Nucleus accumbens (tissue), 56 donors: ENCODE data around the gene SMG5.
"Not testable (repeated sequence)": the region's sequence is repeated elsewhere in the genome, so short reads cannot be mapped to it uniquely, and the experiment has no call there.

Source experiments
- DNase-seq, 56 donors: peaks; one replicate each; lab custom pipeline; 2025; lab: John Stamatoyannopoulos, UW

Gene SMG5, protein sequence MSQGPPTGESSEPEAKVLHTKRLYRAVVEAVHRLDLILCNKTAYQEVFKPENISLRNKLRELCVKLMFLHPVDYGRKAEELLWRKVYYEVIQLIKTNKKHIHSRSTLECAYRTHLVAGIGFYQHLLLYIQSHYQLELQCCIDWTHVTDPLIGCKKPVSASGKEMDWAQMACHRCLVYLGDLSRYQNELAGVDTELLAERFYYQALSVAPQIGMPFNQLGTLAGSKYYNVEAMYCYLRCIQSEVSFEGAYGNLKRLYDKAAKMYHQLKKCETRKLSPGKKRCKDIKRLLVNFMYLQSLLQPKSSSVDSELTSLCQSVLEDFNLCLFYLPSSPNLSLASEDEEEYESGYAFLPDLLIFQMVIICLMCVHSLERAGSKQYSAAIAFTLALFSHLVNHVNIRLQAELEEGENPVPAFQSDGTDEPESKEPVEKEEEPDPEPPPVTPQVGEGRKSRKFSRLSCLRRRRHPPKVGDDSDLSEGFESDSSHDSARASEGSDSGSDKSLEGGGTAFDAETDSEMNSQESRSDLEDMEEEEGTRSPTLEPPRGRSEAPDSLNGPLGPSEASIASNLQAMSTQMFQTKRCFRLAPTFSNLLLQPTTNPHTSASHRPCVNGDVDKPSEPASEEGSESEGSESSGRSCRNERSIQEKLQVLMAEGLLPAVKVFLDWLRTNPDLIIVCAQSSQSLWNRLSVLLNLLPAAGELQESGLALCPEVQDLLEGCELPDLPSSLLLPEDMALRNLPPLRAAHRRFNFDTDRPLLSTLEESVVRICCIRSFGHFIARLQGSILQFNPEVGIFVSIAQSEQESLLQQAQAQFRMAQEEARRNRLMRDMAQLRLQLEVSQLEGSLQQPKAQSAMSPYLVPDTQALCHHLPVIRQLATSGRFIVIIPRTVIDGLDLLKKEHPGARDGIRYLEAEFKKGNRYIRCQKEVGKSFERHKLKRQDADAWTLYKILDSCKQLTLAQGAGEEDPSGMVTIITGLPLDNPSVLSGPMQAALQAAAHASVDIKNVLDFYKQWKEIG

DNA sequence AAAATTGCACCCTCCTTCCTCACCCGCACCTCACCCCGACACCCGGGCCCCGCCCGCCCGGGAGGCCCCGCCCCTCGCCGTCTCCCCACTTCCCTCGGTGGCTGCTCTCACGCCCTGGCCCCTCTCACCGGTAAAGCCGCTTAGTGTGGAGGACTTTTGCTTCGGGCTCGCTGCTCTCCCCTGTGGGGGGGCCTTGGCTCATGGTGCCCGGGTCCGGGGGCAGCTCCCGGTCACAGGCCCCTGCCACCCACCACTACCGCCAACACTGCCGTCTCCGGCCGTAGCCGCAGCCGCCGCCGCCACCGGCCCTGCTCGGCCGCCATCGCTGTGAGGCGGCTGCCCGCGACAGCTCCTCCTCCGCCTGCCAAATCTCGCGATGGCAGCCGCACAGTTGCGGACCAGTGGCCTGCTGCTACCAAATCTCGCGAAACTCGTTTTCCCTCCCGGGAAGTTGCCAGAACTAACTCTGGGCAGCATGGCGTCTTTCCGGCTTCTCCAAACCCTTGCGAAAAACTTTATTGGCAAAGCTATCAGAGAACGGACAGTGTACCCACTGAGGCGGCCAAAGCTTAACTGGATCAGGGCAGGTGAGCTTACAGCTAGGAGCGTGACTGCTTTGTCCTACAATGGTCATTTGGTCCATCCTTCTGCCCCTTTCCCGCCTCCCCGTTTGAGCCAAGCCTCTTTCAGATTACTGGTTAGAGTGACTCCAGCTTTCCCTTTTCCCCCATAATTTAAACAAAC, at the start of gene SMG5:
TSS of gene SMG5 (minus strand) at position 347 of the 744 bp plus-strand sequence. CDS start at position 202, 145 bp downstream.
- DNase-seq, result peak; percentile 70 to 97 (median 90)

DNA sequence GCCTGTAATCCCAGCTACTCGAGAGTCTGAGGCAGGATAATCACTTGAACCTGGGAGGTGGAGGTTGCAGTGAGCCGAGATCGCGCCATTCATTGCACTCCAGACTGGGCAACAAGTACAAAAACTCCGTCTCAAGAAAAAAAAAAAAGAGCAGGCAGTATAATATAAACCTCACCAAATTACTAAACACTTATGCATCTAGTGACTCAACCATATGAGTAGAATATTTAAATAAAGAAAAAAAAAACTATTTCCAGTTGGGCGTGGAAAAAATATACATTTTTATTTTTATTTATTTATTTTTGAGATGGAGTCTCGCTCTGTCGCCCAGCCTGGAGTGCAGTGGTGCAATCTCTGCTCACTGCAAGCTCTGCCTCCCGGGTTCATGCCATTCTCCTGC, 40.6 kb upstream of the SMG5 start:
- DNase-seq, result not testable (repeated sequence)

DNA sequence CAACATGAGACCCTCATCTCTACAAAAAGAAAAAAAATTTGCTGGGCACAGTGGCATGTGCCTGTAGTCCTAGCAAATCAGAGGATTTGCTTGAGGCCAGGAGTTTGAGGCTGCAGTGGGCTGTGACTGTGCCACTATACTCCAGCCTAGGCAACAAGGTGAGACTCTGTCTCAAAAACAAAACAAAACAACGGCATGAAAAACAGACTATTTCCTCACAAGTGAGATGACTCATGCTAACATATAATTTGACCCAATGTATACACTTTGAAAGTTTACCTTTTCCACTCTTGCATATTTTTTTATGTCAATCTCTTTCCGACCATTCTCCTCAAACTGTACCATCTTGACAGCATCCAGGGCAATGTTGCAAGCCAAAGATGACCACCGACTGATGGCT, 37.9 kb upstream of the SMG5 start:
- no peak for DNase-seq

DNA sequence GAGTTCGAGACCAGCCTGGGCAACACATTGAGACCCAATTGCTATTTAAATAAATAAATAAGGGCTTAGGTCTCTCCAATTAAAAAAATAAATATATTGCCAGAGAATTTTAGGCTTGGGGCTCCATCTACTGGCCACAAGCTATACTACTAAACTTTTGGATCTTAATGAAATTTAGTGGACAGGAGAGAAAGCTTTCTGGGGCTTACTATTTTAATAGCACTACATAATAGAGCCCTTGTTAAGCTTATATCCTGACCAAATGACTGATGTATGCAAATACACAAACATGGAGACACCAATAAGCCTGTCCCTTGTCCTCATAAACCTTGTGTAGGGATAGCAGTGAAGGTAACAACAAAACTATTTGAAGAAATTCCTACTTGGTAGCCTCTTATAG, 37.0 kb upstream of the SMG5 start:
- DNase-seq, result no peak

DNA sequence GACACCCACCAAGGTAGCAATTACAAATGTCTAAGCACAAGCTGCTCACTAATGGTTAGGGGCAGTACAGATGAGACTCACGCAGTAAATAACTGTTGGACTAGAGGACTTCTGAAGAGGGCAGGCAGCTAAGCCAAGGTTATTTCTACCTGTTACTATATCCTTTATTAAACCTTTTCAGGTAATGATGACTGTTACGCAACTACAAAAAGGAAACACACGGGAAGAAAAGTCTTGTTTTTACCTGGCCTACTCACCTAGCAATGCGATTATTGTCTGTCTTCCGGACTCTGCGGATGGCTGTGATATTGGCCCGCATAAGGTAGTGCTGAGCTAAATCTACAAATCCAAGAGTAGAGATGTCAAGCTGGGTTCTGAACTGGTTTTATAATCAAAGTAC, 34.3 kb upstream of the SMG5 start:
- DNase-seq, result no peak

DNA sequence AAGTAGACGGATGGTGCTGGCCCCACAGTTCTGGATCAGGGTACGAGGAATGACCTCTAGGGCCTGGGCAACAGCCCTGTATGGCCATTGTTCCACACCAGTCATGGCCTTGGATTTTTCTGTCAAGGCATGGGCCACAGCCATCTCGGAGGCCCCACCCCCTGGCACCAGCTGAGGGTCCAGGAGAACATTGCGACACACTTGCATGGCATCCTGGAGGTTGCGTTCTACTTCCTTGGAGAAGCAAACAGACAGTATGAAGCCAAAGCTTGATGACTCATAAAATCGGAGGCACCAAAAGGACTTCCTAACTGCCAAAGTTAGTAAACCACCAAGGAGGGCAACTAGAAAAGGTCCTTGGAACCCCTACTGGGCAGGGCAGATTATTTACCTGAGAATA, 28.3 kb upstream of the SMG5 start:
- peak in 2 of 56 donors; percentile 5 to 6 for DNase-seq

DNA sequence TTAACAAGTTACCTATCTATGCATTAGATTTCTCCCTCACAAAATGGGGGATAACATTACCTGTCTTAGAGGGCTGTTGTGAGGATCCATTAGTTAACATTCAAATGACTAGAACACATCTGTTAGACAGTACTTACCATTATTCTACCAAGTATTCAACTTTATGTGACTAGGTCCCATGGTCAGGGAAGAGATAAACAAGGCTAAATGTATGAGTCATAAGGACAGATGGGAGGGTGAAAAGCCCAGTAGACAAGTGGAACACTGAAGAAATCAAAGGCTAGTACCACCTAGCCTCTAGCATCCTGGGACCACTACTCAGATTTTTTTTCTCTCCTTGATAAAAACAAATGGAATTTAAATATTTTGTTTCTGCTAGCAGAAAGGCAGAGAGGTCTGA, 25.5 kb upstream of the SMG5 start:
- no peak for DNase-seq

DNA sequence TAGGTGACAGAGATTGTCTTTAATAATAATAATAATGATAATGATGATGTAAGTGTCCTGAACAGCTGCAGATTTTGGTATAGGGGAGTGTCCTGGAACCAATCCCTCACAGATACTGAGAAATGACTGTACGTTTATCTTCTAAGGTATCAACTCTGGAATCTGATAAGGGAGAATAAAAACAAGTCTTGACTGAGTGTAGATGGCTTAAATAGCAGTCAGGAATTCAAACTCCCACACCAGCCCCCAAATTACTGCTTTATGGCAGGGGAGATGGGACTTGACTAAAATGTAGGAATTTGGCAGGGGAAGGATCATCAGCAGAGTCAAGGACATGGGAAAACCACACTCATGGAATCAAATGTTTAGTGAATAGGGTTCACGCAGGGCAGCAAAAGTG, 22.6 kb upstream of the SMG5 start:
- no peak for DNase-seq

DNA sequence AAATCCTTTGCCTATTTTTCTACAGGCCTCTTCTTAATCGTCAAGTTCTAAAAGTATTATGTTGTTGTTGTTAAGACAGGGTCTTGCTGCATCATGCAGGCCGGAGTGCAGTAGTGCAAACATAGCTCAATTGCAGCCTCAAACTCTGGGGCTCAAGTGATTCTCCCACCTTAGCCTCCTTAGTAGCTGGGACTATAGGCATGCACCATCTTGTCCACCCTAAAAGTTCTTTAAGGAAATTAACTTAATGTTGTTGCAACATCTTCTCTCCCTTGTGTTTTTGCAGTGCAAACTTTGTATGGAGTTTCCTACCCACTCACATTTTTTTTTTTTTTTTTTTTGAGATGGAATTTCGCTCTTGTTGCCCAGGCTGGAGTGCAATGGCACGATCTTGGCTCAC, 20.6 kb upstream of the SMG5 start:
- DNase-seq, result no peak

DNA sequence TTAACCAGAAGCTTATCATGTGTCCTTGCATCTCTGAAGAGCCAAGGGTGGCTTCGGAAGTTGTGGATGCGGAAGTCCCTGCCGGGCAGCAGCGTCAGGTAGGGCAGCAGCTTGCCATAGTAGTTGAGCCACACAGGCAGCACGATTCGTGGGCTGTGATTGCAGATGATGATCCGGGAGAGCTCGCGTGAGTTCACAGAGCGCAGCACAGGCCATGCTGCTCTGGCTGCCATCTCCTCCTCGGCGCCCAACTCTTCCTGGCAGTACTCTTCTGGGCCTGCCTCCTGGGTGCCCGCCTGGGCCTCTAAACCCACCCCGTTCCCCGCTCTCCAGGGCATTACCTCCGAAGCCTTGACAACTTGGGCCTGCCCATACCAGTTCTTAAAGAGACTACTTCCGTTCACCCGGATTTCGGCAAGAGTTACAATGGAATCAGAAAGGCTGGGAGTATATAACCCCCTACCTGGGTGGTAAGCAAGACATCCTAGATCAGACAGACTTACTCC, 16.3 kb upstream of the SMG5 start, which contains the start of gene VHLL:
TSS of gene VHLL (minus strand) at position 456 of the 506 bp plus-strand sequence. CDS start at position 338, 118 bp downstream.
- DNase-seq, result no peak

DNA sequence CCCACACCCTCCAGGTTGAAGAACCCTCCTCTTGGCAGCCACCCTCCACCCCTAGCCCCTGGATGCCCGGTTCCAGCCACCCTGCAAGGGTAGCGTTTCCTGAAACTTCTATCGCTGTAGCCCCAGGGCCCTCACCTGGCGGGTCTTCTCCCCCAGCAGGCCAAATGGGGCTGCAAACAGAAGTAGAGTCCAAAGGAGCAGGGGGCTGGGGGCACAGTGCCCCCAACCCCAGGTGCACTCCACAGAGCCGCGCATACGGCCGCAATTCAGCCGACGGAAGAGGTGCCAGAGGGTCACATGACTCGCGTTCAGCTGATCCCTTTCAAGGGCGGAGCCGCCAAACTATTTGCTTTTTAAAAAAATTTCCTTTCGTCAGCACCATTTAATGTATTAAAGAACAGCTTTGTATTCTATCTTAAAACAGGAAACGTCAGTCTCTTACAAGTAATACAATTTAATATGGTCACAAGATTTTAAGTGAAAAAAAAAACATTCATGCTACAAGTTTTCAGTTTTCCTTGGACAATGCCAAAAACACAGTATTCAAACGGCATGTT, 12.8 kb upstream of the SMG5 start, which contains the start of gene GLMP:
TSS of gene GLMP (minus strand) at position 289 of the 557 bp plus-strand sequence. CDS start at position 255, 34 bp downstream.
- DNase-seq, result peak in 48 of 56 donors; percentile 7 to 84 (median 46)

DNA sequence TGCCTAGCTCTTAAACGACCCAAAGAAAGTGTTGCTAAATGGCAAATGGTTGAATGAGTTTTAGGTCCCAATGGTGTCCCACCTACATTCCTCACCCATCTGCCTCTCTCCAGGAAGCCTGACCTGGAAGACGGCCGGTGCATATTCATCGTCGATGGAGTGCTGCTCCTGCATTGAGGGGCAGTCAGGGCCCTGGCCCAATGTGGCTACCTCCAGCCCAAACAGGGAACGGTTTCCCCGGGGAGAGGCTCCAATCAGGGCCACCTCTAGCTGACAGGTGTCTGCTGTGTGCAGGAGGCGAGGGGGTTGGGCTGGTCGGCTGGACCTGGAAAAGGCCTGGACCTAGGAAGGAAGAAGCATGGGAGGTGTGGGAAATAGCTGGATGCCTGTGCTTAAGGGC, 11.3 kb upstream of the SMG5 start:
- no peak for DNase-seq

DNA sequence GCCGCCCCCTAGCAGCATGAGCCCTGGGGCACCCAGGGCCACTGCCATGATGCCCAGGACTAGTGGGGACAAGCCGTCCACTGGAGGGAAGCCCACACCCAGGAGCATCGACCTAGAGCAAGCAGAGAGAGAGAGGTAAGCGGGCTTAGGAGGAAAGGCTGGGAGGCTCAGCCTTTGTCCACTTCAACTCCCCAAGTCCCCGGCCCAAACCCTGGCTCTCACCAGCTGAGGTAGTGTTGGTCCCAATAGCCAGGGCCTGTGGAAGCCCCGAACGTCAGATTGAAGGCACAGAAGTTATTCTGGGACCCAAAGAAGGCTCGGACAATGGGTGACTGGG, 10.4 kb upstream of the SMG5 start:
- no peak for DNase-seq

DNA sequence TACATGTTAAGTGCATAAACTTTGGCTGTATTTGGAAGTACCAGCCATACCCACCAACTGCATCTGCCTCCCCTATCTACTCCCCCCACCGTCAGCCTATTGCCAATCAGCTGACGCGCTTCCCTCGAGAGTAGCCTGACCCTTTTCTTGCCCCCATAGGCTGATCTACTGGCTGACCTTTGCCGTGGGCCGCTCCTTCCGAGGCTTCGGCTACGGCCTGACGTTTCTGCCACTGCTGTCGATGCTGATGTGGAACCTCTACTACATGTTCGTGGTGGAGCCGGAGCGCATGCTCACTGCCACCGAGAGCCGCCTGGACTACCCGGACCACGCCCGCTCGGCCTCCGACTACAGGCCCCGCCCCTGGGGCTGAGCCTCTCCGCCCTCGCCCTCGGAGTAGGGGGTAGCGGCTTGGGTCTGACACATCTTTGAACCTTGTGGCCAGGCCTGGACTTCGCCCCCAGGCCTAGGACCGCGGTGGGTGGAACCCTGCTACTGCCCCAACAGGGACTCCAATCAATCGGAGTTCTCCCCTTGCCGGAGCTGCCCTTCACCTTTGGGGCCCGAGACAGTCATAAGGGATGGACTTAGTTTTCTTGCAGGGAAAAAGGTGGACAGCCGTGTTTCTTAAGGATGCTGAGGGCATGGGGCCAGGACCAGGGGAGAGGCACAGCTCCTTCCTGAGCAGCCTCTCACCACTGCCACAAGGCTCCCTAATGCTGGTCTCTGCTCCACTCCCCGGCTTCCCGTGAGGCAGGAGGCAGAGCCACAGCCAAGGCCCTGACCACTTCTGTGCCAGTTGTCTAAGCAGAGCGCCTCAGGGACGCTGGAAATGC, 8.8 kb upstream of the SMG5 start:
- peak in 54 of 56 donors; percentile 16 to 87 (median 68) for DNase-seq

DNA sequence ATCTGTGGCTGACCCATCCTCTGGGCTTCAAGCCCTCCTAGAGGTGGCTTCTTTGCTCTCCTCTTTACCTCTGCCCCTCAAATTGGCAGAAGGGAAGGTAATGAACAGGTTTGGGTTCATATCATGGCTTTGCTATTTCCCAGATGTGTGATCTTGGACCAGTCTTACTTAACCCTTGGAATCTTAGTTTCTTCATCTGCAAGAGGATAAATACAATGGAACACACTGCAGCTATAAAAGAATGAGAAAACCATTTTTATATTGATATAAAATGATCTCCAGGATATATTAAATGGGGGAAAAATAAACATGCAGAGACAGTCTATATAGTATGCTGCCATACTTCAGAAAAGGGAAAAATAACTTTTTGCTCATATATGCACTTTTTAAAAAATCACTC, 7.2 kb upstream of the SMG5 start:
- DNase-seq, result no peak

DNA sequence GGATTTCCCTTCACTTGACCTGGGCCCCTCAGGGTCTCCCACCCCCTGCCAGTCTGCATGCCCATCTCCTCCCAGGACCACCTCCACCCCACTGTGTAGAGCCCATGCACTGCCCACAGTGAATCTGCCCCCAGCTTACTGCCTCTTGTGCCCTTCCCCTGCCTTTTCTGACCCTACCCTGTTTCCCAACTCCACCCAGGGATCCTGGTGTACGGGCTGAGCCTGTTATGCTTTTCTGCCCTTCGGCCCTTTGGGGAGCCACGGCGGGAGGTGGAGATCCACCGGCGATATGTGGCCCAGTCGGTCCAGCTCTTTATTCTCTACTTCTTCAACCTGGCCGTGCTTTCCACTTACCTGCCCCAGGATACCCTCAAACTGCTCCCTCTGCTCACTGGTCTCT, 3.4 kb upstream of the SMG5 start:
- no peak for DNase-seq

DNA sequence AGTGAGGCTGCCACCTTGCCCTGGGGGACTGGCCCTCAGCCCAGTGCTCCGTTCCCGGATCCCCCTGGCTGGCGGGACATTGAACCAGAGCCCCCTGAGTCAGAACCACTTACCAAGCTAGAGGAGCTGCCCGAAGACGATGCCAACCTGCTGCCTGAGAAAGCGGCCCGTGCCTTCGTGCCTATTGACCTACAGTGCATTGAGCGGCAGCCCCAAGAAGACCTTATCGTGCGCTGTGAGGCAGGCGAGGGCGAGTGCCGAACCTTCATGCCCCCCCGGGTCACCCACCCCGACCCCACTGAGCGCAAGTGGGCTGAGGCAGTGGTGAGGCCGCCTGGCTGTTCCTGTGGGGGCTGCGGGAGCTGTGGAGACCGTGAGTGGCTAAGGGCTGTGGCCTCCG, 2.8 kb upstream of the SMG5 start:
- no peak for DNase-seq

DNA sequence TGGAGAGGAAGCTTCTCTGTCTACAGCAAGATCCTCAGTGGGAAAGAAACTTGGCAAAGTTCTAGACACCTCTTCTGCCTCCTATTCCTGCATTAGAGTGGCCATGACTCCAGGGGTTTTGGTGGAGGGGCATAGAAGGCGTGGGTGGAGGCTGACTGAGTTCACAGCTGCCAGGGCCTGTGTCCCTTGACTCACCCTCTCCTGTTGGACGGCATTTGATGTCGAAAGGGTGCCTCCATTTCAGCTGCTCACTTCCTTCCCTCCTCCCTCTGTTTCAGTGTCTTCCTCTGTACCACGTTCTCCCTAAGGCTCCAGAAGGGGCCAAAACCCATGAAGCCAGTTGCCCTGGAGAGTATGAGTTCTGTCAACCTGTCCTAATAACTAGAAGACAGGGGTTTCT, 2.1 kb upstream of the SMG5 start:
- no peak for DNase-seq

DNA sequence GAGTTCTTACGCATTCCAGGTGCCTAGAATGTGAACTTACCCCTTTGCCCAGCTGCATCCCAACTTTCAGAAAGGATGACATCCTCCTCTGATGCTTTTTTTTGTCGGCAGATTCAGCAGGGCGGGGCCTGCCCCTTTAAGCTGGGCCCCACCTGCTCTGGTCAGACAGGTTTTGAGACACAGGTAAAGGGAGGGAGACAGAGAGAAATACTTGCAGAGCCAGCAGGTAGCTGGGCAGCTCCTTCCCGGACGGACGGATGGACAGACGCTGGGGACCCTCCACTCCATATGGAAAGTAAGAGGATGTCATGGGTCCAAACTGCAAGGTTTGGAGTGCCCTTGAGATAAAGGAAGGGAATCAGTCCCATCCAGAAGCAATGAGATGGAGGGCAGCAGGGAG, 1.5 kb upstream of the SMG5 start, which contains the start of gene TMEM79:
TSS of gene TMEM79 (plus strand) at position 214 of the 400 bp plus-strand sequence. CDS start 902 bp downstream, outside the sequence.
- no peak for DNase-seq
